OCI-LY1 (cell line): ENCODE results near the gene KPNA5.
"Not testable (repeated sequence)": the region's sequence is repeated elsewhere in the genome, so short reads cannot be mapped to it uniquely, and the experiment has no call there.

Experiments
- CTCF ChIP-seq: fragments of 200-600 bp; sonication (generic), shearing (Covaris generic); IDR thresholded peaks from 2 replicates; pipeline ENCODE4 v1.5.1; 2017; ENCODE audit warnings: mild to moderate bottlenecking, antibody characterized with exemption, low read length, moderate library complexity, mixed read lengths
- EZH2 ChIP-seq: fragments of 200-600 bp; sonication (generic), shearing (Covaris generic); IDR thresholded peaks from 2 replicates; pipeline ENCODE4 v1.8.0; 2017; ENCODE audit warnings: borderline replicate concordance, mixed run types, mild to moderate bottlenecking, antibody characterized with exemption, low read length, moderate library complexity, mixed read lengths

GRCh38 chr6:116686475-116687101 lies 5.6 kb downstream of the KPNA5 start:
- not testable (repeated sequence) for TF ChIP-seq CTCF, EZH2
